ENCODE data around the gene ZNF331.
A peak's percentile ranks its signal among the peaks of the same experiment; 100 is the strongest.
"Not testable (repeated sequence)": the region's sequence is repeated elsewhere in the genome, so short reads cannot be mapped to it uniquely, and the experiment has no call there.

ZNF331 gene

GRCh38 chr19:53537521-53538377 is at the start of gene ZNF331:
Gene ZNF331 (plus strand): TSS chr19:53538145. CDS start chr19:53569377, 31,232 bp downstream.
- DNase-seq (ENCODE audit: low read depth) = peak; percentile 82

GRCh38 chr19:53492153-53492552 is 45.8 kb upstream of the ZNF331 start:
- no peak for DNase-seq (ENCODE audit: low read depth)

DNA sequence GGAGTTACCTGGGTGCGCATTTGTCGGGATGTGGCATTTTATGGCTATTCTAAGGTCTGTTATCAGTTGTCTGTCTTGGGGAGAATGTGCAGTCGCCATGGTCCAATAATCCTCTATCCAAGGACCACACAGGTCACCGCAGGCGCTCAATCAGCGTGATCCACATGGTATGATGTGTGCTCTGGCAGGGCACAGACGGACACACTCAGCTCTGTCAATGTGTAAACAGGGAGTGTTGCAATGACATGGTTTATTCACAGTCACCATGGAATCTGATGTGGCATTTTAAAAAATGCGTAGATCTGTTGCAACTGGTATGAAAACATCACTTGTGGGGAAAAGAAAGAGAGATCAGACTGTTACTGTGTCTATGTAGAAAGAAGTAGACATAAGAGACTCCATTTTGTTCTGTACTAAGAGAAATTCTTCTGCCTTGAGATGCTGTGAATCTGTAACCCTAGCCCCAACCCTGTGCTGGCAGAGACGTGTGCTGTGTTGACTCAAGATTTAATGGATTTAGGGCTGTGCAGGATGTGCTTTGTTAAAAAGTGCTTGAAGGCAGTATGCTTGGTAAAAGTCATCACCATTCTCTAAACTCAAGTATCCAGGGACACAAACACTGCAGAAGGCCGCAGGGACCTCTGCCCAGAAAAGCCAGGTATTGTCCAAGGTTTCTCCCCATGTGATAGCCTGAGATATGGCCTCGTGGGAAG is 40.5 kb upstream of the ZNF331 start:
- peak; percentile 57 for DNase-seq (ENCODE audit: low read depth)

DNA sequence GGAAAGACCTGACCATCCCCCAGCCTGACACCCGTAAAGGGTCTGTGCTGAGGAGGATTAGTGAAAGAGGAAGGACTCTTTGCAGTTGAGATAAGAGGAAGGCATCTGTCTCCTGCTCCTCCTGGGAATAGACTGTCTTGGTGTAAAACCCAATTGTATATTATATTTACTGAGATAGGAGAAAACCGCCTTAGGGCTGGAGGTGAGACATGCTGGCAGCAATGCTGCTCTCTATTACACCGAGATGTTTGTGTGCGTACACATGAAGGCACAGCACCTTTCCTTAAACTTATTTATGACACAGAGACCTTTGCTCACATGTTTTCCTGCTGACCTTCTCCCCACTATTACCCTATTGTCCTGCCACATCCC is 39.9 kb upstream of the ZNF331 start:
- not testable (repeated sequence) for DNase-seq (ENCODE audit: low read depth)

DNA sequence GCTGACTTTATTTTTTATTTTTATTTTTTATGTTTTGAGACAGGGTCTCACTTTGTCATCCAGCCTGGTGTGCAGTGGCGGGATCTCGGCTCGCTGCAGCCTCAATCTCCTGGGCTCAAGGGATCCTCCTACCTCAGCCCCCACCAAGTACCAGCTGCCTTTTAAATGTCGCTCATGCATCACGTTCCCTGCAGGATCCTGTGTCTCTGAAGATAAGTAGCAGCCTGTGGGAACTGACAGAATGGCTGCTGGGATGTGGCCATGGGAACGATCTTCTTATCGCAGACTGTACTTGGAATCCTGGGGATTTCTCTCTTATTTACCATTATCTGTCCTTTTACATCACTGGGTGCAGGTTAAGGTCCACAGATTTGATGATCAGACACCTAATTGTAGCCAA is 34.8 kb upstream of the ZNF331 start:
- DNase-seq (ENCODE audit: low read depth) = not testable (repeated sequence)

GRCh38 chr19:53503671-53504364 is 34.1 kb upstream of the ZNF331 start:
- DNase-seq (ENCODE audit: low read depth) = not testable (repeated sequence)

DNA sequence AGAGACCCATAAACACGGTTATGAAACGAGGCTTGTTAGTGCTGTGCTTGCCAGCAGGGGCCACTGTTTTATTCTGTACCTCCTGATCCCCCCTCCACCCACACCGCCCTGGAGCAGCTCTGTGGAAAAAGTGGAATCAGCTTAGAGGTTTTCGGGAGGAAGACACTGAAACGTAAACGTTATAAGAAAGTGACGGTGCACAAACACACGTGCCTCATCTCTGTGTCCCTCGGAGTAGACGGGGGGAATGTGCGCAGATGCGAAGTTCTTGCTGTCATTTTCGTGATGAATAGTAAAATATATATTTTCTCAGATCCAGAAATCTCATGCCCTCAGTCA is 33.6 kb upstream of the ZNF331 start:
- DNase-seq (ENCODE audit: low read depth) = not testable (repeated sequence)

DNA sequence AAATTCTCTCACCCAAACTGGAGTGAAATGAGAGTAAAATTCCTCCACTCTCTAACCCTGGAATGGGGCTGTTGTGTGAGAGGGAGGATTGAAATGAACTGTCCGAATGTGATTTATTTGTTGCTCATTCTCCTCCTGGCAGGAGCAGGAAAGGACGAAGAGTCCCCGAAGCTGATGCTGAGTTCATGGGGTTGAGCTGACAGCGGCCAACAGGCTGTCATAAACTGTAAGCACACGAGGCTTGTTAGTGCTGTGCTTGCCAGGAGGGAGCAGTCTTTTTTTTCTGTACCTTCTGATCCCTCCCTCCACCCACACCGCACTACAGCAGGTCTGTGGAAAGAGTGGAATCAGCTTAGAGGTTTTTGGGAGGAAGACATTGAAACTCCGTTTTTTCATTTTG is 33.1 kb upstream of the ZNF331 start:
- DNase-seq (ENCODE audit: low read depth) = no peak

DNA sequence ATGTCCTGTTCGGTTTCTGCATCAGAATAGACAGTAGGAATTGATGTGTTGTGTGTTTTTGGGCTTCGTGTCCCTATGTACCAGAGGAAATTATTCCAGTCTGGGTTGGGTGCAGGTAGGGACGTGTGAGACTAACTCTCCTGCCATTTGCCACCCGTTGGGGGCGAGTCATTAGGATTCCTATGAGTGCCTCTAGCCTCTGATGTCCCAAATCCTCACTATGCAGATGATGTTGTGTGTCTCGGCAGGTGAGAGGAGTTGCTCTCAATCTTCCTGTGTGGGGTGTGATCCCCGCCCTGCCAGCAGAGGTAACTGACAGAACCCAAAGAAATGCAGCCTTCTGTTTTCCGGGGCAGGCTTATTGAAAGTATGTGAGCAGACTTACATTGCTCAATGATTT is 31.2 kb upstream of the ZNF331 start:
- DNase-seq (ENCODE audit: low read depth) = no peak

DNA sequence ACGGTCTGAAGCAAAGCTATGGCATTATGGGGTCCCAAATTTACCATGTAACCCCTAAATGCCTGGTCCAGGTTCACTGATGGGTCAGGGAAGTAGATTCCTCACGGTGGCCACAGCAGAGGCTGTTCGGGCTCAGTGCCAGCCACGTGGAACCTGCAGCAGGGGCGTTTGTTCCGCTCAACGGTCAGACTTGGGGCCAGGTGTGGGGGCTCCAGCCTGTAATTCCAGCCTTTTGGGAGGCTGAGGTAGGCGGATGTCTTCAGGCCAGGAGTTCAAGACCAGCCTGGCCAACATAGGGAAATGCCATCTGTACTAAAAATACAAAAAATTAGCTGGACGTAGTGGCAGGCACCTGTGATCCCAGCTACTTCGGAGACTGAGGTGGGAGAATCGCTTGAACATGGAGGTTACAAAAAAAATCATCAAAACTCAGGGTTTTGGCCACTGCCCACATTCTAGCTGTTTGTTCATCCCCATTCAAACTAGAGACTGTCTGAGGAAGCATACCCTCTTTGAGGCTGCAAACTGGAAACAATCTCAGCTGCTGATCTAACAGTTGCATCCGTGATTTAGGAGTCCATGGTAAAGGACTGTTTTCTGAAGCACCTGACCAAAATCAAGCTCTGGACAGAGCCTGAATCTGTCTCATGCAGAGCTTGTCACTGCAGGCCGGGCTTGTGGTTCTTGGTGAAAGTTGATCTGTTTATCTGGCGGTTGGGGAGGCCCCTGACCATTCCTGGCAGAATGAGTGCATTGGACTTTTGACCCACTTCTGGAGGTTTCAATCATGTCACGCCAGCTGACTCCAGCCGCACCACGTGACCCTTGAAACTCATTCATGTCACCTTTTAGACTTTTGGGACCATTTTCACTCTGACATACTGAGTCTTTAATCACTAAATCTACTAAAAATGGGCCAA is 30.2 kb upstream of the ZNF331 start:
- DNase-seq (ENCODE audit: low read depth) = no peak

DNA sequence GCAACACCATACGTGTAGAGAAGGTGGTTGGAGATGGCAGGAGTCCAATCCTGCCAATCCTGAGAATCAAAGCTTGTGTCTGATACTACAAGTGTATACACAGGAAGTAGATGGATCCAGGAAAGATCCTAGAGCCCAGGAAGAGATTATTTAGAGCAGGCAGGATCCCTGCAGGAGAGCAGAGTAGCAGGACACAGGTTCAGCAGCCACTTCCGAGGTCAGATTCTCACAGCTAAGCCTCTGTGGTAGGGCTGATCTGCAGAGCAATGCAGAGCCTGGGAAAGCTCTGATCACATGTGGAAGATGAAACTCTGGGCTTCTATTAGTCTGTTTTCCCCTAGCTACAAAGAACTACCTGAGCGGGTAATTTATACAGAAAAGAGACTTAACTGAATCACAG is 28.5 kb upstream of the ZNF331 start:
- DNase-seq (ENCODE audit: low read depth) = no peak

DNA sequence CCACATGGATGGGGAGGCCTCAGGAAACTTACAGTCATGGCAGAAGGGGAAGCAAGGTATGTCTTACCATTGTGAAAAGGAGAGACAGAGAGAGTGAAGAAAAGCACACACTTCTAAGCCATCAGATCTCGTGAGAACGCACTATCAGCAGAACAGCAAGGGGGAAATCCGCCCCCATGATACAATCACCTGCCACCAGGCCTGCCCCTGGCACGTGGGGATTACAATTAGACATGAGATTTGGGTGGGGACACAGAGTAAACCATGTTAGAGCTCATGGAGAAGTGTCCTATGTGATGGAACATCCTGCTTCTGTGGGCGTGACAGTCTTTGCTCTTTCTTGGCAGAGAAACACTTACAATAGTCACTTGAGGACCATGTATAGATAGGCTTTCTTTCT is 28.1 kb upstream of the ZNF331 start:
- DNase-seq (ENCODE audit: low read depth) = no peak

- DNase-seq (ENCODE audit: low read depth) = no peak
Measured at GRCh38 chr19:53511357-53511756, 26.6 kb upstream of the ZNF331 start.

DNA sequence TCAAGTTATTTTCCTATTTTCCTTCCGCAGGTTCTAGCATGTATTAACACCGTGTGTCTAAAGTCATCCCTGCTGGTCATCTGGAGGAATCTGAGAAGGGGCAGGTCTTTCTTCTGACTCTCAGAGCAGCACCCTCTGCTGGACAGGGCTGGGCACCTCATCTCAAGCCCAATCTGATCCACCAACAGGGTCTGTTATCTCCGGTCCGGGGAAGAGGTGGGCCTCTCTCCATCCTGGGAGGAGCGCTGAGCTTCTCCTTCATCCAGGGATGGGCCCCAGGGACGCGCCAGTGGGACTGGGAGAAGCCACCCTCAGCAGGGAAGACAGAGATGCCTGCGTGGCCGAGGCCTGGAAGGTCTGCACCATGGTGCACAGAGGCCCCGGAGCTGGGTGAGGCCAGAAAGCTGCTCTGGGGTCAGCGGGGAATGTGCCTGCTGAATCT is 26.0 kb upstream of the ZNF331 start:
- DNase-seq (ENCODE audit: low read depth) = peak; percentile 23

DNA sequence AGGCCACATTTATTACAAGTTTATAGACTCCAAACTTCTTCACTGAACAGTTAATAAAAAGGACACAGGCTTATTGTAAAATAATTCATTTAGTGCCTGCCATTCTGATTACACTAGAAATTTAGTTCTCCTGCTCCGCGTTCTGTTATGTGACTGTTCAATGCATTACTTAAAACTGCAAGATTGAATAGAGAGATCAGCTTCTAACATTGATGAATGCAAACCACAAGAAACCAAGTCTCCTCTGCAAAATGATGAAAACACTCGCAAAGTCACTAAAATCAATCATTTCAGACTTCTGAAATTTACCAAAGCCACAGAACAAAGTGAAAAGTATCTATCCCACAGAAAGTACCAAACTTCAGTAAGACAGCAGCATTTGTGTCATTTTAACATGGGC is 22.9 kb upstream of the ZNF331 start:
- DNase-seq (ENCODE audit: low read depth) = not testable (repeated sequence)

DNA sequence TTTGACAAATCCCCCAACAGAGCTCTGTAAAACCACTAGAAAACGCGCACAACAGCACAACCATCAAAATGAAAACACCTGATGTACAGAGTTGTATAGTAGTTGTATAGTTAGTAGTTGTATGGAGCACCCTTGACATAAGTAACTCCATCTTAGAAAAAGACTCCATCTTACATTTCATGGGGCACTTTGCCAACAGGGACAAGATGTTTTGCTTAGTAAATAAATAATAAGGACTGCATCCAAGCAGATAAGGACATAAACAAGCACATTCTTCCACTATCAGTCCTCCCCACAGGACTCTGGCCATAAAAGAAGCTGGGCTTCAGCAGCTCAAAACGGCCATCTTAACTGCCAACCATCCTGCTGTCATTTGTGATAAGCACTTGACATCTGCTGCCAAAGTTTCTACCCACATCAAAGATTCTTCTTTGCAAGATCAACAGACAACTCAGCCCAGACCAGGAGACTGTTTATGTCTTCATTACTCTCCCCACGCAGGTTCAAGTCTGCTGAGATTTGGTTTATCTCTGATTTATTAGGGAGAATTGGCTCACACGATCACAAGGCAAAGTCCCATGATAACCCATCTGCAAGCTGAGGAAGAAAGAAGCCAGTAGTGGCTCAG is 20.7 kb upstream of the ZNF331 start:
- DNase-seq (ENCODE audit: low read depth) = no peak

- DNase-seq (ENCODE audit: low read depth) = no peak
Measured at GRCh38 chr19:53518121-53518520, 19.8 kb upstream of the ZNF331 start.

- DNase-seq (ENCODE audit: low read depth) = no peak
Measured at GRCh38 chr19:53518716-53519115, 19.2 kb upstream of the ZNF331 start.

- no peak for DNase-seq (ENCODE audit: low read depth)
Measured at GRCh38 chr19:53519446-53519845, 18.5 kb upstream of the ZNF331 start.

DNA sequence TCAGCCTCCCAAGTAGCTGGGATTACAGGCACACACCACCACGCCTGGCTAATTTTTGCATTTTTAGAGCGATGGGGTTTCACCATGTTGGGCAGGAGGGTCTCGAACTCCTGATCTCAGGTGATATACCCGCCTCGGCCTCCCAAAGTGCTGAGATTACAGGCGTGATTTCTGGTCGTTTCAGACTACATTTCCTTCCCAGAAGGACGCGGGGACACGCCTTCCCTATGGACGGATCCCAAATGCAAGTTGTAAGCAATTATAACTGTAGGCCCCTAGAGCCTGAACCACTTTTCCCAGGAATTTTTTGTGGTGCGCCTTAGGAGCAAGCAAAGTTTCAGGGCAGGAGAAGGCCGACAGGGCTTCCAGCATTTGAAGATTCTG is 17.8 kb upstream of the ZNF331 start:
- no peak for DNase-seq (ENCODE audit: low read depth)
